ENCODE data around the gene ASXL2.

Gene ASXL2

DNA sequence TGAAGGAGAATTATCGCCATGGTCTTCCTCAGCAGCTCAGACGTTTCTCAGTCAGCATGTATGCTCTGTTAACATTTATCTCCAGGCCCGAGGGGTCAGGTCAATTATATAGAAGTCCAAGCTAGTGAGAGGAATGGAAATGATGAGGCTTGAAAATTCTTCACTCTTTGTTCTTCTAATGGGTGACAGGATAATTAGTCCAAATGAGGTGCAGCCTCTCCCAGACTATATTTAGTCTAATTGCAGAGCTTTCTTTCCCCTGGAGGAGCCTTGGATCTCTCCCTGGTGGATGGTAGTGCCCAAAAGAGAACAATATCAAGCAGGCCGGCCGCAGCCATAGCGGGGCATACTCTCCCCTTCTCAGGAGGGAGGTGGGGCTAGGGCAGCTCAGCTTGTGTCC lies 153.5 kb downstream of the ASXL2 start:
- Histone ChIP-seq H3K4me1 (ENCODE audit: insufficient read depth, low read length, poor library complexity, severe bottlenecking) (no peaks in the 10 kb centered on the region), H4K20me1 (ENCODE audit: insufficient read depth, low read length, poor library complexity, severe bottlenecking) (no peaks in the 10 kb centered on the region), H3F3A (ENCODE audit: low read depth) (no peaks in the 10 kb centered on the region), H3K4me3 (ENCODE audit: low read length, poor library complexity, severe bottlenecking) (no peak overlapping the region), H3K4me2 (ENCODE audit: low read depth, low read length, poor library complexity, severe bottlenecking) (no peak overlapping the region), H3K9me3 (ENCODE audit: insufficient read depth, low read depth, low read length) (no peaks in the 10 kb centered on the region), H3K27me3 (ENCODE audit: insufficient read depth, low read length, poor library complexity, severe bottlenecking) (no peaks in the 10 kb centered on the region), H3K9me2 (replicated peaks; ENCODE audit: low read depth, low read length) (no peaks in the 10 kb centered on the region), H2AFZ (ENCODE audit: low read length) (no peak overlapping the region), H3K36me3 (ENCODE audit: insufficient read depth, low read length) (no peaks in the 10 kb centered on the region), H3K79me2 (ENCODE audit: insufficient read depth, low read length) (no peaks in the 10 kb centered on the region), H3K9ac (ENCODE audit: low read depth, low read length, poor library complexity, severe bottlenecking) (no peak overlapping the region)
- TF ChIP-seq, protein P1, sequence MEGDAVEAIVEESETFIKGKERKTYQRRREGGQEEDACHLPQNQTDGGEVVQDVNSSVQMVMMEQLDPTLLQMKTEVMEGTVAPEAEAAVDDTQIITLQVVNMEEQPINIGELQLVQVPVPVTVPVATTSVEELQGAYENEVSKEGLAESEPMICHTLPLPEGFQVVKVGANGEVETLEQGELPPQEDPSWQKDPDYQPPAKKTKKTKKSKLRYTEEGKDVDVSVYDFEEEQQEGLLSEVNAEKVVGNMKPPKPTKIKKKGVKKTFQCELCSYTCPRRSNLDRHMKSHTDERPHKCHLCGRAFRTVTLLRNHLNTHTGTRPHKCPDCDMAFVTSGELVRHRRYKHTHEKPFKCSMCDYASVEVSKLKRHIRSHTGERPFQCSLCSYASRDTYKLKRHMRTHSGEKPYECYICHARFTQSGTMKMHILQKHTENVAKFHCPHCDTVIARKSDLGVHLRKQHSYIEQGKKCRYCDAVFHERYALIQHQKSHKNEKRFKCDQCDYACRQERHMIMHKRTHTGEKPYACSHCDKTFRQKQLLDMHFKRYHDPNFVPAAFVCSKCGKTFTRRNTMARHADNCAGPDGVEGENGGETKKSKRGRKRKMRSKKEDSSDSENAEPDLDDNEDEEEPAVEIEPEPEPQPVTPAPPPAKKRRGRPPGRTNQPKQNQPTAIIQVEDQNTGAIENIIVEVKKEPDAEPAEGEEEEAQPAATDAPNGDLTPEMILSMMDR (conservative IDR thresholded peaks at IDR 0.05; ENCODE audit: low read length), result no peak
- TF ChIP-seq EZH2phosphoT487 (IDR thresholded peaks at IDR 0.05; ENCODE audit: borderline replicate concordance), result no peak

DNA sequence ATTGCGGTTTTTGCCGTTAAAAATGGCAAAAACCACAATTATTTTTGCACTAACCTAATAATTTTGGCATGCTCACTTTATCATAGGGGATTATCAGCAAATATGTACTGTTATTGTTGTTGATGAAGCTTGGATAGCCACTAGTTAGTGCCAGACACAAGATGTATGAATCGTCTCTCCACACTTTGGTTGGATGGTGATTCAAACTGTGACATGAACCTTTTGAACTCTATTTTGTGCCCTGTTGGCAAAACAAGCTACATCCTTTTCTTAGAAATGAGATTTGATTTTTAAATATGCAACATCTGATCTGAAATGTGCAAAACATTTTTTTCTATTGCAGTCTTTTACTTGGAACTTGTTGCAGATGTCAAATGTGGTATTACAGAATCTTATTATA lies 156.1 kb downstream of the ASXL2 start:
- Histone ChIP-seq H3F3A (ENCODE audit: low read depth) (no peaks in the 10 kb centered on the region), H3K4me3 (ENCODE audit: low read length, poor library complexity, severe bottlenecking) (no peak overlapping the region), H3K4me1 (ENCODE audit: insufficient read depth, low read length, poor library complexity, severe bottlenecking) (no peaks in the 10 kb centered on the region), H3K36me3 (ENCODE audit: insufficient read depth, low read length) (no peaks in the 10 kb centered on the region), H3K9ac (ENCODE audit: low read depth, low read length, poor library complexity, severe bottlenecking) (no peak overlapping the region), H2AFZ (ENCODE audit: low read length) (no peak overlapping the region), H3K27me3 (ENCODE audit: insufficient read depth, low read length, poor library complexity, severe bottlenecking) (no peaks in the 10 kb centered on the region), H3K9me2 (replicated peaks; ENCODE audit: low read depth, low read length) (no peaks in the 10 kb centered on the region), H4K20me1 (ENCODE audit: insufficient read depth, low read length, poor library complexity, severe bottlenecking) (no peaks in the 10 kb centered on the region), H3K9me3 (ENCODE audit: insufficient read depth, low read depth, low read length) (no peaks in the 10 kb centered on the region), H3K4me2 (ENCODE audit: low read depth, low read length, poor library complexity, severe bottlenecking) (no peak overlapping the region), H3K79me2 (ENCODE audit: insufficient read depth, low read length) (no peaks in the 10 kb centered on the region)
- TF ChIP-seq EZH2phosphoT487 (IDR thresholded peaks at IDR 0.05; ENCODE audit: borderline replicate concordance), result no peak
- TF ChIP-seq, protein P1 (conservative IDR thresholded peaks at IDR 0.05; ENCODE audit: low read length), result no peak

DNA sequence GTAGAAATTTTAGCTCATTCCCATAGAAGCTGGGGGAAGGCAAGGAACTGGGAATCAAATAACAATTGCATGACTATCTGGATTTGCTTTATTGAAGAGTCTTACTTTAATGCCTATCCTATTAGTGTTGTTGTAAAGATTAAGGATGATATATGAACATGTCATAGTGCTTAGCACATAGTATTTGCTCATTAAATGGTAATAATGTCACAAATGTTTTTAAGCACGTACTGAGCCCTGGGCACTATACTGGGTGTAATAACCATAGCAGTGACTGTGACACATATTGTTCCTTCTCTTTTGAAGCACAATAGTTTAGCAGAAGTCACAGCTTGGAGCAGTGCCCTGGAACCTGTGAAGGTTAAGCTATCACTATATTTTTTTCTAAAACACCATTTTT lies 157.7 kb downstream of the ASXL2 start:
- no peak overlapping the region for H2AFZ ChIP-seq (ENCODE audit: low read length)
- TF ChIP-seq, protein P1 (conservative IDR thresholded peaks at IDR 0.05; ENCODE audit: low read length), result no peak
- no peak for TF ChIP-seq EZH2phosphoT487 (IDR thresholded peaks at IDR 0.05; ENCODE audit: borderline replicate concordance)
- no peak overlapping the region for H3K4me2 ChIP-seq (ENCODE audit: low read depth, low read length, poor library complexity, severe bottlenecking)
- no peaks in the 10 kb centered on the region for H4K20me1 ChIP-seq (ENCODE audit: insufficient read depth, low read length, poor library complexity, severe bottlenecking)
- no peaks in the 10 kb centered on the region for H3K36me3 ChIP-seq (ENCODE audit: insufficient read depth, low read length)
- H3K9me2 ChIP-seq (replicated peaks; ENCODE audit: low read depth, low read length), result no peaks in the 10 kb centered on the region
- H3K4me1 ChIP-seq (ENCODE audit: insufficient read depth, low read length, poor library complexity, severe bottlenecking), result no peaks in the 10 kb centered on the region
- H3K9me3 ChIP-seq (ENCODE audit: insufficient read depth, low read depth, low read length), result no peaks in the 10 kb centered on the region
- no peaks in the 10 kb centered on the region for H3K27me3 ChIP-seq (ENCODE audit: insufficient read depth, low read length, poor library complexity, severe bottlenecking)
- H3K9ac ChIP-seq (ENCODE audit: low read depth, low read length, poor library complexity, severe bottlenecking), result no peak overlapping the region
- H3K4me3 ChIP-seq (ENCODE audit: low read length, poor library complexity, severe bottlenecking), result no peak overlapping the region
- no peaks in the 10 kb centered on the region for H3K79me2 ChIP-seq (ENCODE audit: insufficient read depth, low read length)
- no peaks in the 10 kb centered on the region for H3F3A ChIP-seq (ENCODE audit: low read depth)
